OCI-LY7 (cell line): ENCODE measurements around the gene DHRS1.

Source experiments
- EZH2phosphoT487 ChIP-seq: fragments of 200-600 bp; sonication (generic); IDR thresholded peaks from 2 replicates; pipeline ENCODE4 v1.6.1; 2018; ENCODE audit warnings: low read depth, borderline replicate concordance, mild to moderate bottlenecking, mixed run types, antibody characterized with exemption, low read length, moderate library complexity, mixed read lengths
- TF ChIP-seq, protein P1 (sequence below): fragments of 200-600 bp; sonication (generic); conservative IDR thresholded peaks from 2 replicates; pipeline ENCODE4 v1.5.1; 2014; ENCODE audit warnings: mild to moderate bottlenecking, antibody characterized with exemption, low read length, moderate library complexity, mixed read lengths

DNA sequence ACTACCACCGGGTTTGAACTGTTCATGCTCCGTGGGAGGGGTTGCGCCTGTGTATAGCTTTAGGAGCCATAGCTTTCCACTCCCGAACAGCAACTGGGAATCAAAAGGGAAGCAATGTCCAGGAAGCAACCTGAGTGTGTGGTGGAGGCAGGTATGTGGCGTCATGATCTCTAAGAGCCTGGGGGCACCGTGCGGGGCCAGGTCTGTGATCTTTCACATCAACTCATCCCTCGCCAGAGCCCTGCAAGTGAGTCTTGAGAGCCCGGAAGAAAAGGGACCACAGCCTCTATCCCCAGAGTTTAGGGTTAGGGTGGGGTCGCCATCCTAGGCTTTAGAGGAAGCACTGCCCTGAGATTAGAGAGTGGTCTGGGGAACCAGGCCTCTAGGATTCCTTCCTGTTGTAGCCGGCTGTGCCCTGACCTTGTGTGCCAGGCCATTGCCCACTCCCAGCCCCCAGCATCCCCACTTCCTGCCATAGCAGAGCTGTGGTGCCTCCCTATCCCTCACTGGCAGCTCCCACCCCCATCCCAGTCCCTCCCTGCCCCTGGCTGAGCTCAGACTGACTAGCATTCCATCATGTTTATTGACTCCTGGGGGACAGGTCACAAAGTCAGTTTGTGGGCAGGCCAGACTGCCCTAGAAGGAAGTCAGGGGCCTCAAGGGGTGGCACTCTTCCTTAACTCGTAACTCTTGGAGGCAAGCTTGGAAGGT, 36.0 kb upstream of the DHRS1 start:
- TF ChIP-seq, protein P1, sequence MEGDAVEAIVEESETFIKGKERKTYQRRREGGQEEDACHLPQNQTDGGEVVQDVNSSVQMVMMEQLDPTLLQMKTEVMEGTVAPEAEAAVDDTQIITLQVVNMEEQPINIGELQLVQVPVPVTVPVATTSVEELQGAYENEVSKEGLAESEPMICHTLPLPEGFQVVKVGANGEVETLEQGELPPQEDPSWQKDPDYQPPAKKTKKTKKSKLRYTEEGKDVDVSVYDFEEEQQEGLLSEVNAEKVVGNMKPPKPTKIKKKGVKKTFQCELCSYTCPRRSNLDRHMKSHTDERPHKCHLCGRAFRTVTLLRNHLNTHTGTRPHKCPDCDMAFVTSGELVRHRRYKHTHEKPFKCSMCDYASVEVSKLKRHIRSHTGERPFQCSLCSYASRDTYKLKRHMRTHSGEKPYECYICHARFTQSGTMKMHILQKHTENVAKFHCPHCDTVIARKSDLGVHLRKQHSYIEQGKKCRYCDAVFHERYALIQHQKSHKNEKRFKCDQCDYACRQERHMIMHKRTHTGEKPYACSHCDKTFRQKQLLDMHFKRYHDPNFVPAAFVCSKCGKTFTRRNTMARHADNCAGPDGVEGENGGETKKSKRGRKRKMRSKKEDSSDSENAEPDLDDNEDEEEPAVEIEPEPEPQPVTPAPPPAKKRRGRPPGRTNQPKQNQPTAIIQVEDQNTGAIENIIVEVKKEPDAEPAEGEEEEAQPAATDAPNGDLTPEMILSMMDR = no peak
- no peak for TF ChIP-seq EZH2phosphoT487
